GM21528 (cell line): ENCODE measurements around the gene BNIP5.
"Not testable (repeated sequence)": the region's sequence is repeated elsewhere in the genome, so short reads cannot be mapped to it uniquely, and the experiment has no call there.

Source experiments
- ATAC-seq: cut with Tn5 transposase; IDR thresholded peaks from one replicate; pipeline ENCODE4 v1.9.1; 2021; ENCODE audit warnings: mild to moderate bottlenecking, moderate library complexity; ENCODE audit not compliant: unreplicated experiment, low FRiP score

Gene BNIP5

GRCh38 chr6:36345681-36346466, 9.2 kb upstream of the BNIP5 start:
- ATAC-seq = no peak

- no peak for ATAC-seq
Observed at GRCh38 chr6:36343109-36343680, 6.5 kb upstream of the BNIP5 start.

GRCh38 chr6:36340618-36341454, 4.1 kb upstream of the BNIP5 start:
- ATAC-seq = no peak

- ATAC-seq = no peak
Observed at GRCh38 chr6:36340306-36340617, 3.6 kb upstream of the BNIP5 start.

GRCh38 chr6:36339146-36339545, 2.5 kb upstream of the BNIP5 start:
- ATAC-seq = no peak

GRCh38 chr6:36338223-36338622, 1.5 kb upstream of the BNIP5 start:
- not testable (repeated sequence) for ATAC-seq

- no peak for ATAC-seq
Observed at GRCh38 chr6:36337814-36338213, 1.1 kb upstream of the BNIP5 start.

- ATAC-seq = no peak
Observed at GRCh38 chr6:36336208-36336710, 429 bp downstream of the BNIP5 start.

- ATAC-seq = no peak
Observed at GRCh38 chr6:36335465-36336207, 1.1 kb downstream of the BNIP5 start.

GRCh38 chr6:36334832-36335459, 1.7 kb downstream of the BNIP5 start:
- ATAC-seq = no peak

GRCh38 chr6:36333931-36334725, 2.6 kb downstream of the BNIP5 start:
- no peak for ATAC-seq

- no peak for ATAC-seq
Observed at GRCh38 chr6:36333171-36333895, 3.4 kb downstream of the BNIP5 start.

- ATAC-seq = no peak
Observed at GRCh38 chr6:36331381-36331780, 5.3 kb downstream of the BNIP5 start.

GRCh38 chr6:36330366-36330765, 6.3 kb downstream of the BNIP5 start:
- no peak for ATAC-seq

- no peak for ATAC-seq
Observed at GRCh38 chr6:36329798-36330291, 6.8 kb downstream of the BNIP5 start.

- no peak for ATAC-seq
Observed at GRCh38 chr6:36328600-36328999, 8.1 kb downstream of the BNIP5 start.

GRCh38 chr6:36327919-36328236, 8.8 kb downstream of the BNIP5 start:
- ATAC-seq = no peak

GRCh38 chr6:36327226-36327918, 9.3 kb downstream of the BNIP5 start:
- ATAC-seq = no peak
